GM18861 (cell line): ENCODE data around the gene ZEB2.

Experiments
- ATAC-seq: cut with Tn5 transposase; IDR thresholded peaks from one replicate; pipeline ENCODE4 v1.9.1; 2021; ENCODE audit not compliant: unreplicated experiment

ZEB2 gene

GRCh38 chr2:144513388-144514101 is 6.4 kb downstream of the ZEB2 start:
- ATAC-seq, result no peak

GRCh38 chr2:144512891-144513351 is 7.0 kb downstream of the ZEB2 start:
- ATAC-seq, result no peak

- ATAC-seq, result no peak
Observed at GRCh38 chr2:144512470-144512869, 7.4 kb downstream of the ZEB2 start.

- no peak for ATAC-seq
Observed at GRCh38 chr2:144511937-144512336, 8.0 kb downstream of the ZEB2 start.

GRCh38 chr2:144511226-144511810 is 8.6 kb downstream of the ZEB2 start:
- ATAC-seq, result no peak

- ATAC-seq, result peak; percentile 49
Observed at GRCh38 chr2:144510294-144510991, 9.5 kb downstream of the ZEB2 start.

GRCh38 chr2:144509879-144510221 is 10.1 kb downstream of the ZEB2 start:
- ATAC-seq, result no peak

- no peak for ATAC-seq
Observed at GRCh38 chr2:144509001-144509878, 10.7 kb downstream of the ZEB2 start.

- no peak for ATAC-seq
Observed at GRCh38 chr2:144508172-144508851, 11.6 kb downstream of the ZEB2 start.

GRCh38 chr2:144507441-144508171 is 12.3 kb downstream of the ZEB2 start:
- ATAC-seq, result no peak

- ATAC-seq, result no peak
Observed at GRCh38 chr2:144505245-144505831, 14.6 kb downstream of the ZEB2 start.

- no peak for ATAC-seq
Observed at GRCh38 chr2:144504218-144504641, 15.7 kb downstream of the ZEB2 start.

- ATAC-seq, result no peak
Observed at GRCh38 chr2:144503242-144503641, 16.7 kb downstream of the ZEB2 start.

- ATAC-seq, result no peak
Observed at GRCh38 chr2:144502369-144502768, 17.6 kb downstream of the ZEB2 start.

- no peak for ATAC-seq
Observed at GRCh38 chr2:144501627-144502026, 18.3 kb downstream of the ZEB2 start.

- ATAC-seq, result no peak
Observed at GRCh38 chr2:144501118-144501517, 18.8 kb downstream of the ZEB2 start.

GRCh38 chr2:144500563-144500962 is 19.4 kb downstream of the ZEB2 start:
- no peak for ATAC-seq

GRCh38 chr2:144498277-144498676 is 21.6 kb downstream of the ZEB2 start:
- no peak for ATAC-seq

GRCh38 chr2:144496977-144497598 is 22.8 kb downstream of the ZEB2 start:
- no peak for ATAC-seq
